Measurements from ENCODE around the gene ZNF17.

The ZNF17 gene

GRCh38 chr19:57437931-57438330, 27.0 kb downstream of the ZNF17 start:
- Histone ChIP-seq H3K4me1 (ENCODE audit: insufficient read depth, low read length, poor library complexity, severe bottlenecking) (peaks cover 22% of the 10 kb centered on the region), H3F3A (ENCODE audit: low read depth) (no peaks in the 10 kb centered on the region), H3K4me3 (ENCODE audit: low read length, poor library complexity, severe bottlenecking) (no peak overlapping the region), H3K4me2 (ENCODE audit: low read depth, low read length, poor library complexity, severe bottlenecking) (peak overlapping the region; percentile 32), H4K20me1 (ENCODE audit: insufficient read depth, low read length, poor library complexity, severe bottlenecking) (peaks cover 11% of the 10 kb centered on the region), H3K36me3 (ENCODE audit: insufficient read depth, low read length) (peaks cover 4% of the 10 kb centered on the region; the same call in 1 of the 2 replicates), H2AFZ (ENCODE audit: low read length) (no peak overlapping the region), H3K79me2 (ENCODE audit: insufficient read depth, low read length) (peaks cover 62% of the 10 kb centered on the region), H3K9me3 (ENCODE audit: insufficient read depth, low read depth, low read length) (no peaks in the 10 kb centered on the region), H3K27me3 (ENCODE audit: insufficient read depth, low read length, poor library complexity, severe bottlenecking) (no peaks in the 10 kb centered on the region), H3K9me2 (replicated peaks; ENCODE audit: low read depth, low read length) (no peaks in the 10 kb centered on the region), H3K9ac (ENCODE audit: low read depth, low read length, poor library complexity, severe bottlenecking) (no peak overlapping the region)
- no peak for TF ChIP-seq EZH2phosphoT487 (IDR thresholded peaks at IDR 0.05; ENCODE audit: borderline replicate concordance)
- no peak for TF ChIP-seq CTCF (conservative IDR thresholded peaks at IDR 0.05; ENCODE audit: low read length)

GRCh38 chr19:57438925-57439324, 28.0 kb downstream of the ZNF17 start:
- TF ChIP-seq EZH2phosphoT487 (IDR thresholded peaks at IDR 0.05; ENCODE audit: borderline replicate concordance) (no peak), CTCF (conservative IDR thresholded peaks at IDR 0.05; ENCODE audit: low read length) (0 out of 2 replicates have a peak, but pooled peaks have one; percentile 10)
- Histone ChIP-seq H3K9me2 (replicated peaks; ENCODE audit: low read depth, low read length) (no peaks in the 10 kb centered on the region), H2AFZ (ENCODE audit: low read length) (no peak overlapping the region), H3K9ac (ENCODE audit: low read depth, low read length, poor library complexity, severe bottlenecking) (no peak overlapping the region), H3F3A (ENCODE audit: low read depth) (no peaks in the 10 kb centered on the region), H4K20me1 (ENCODE audit: insufficient read depth, low read length, poor library complexity, severe bottlenecking) (peaks cover 11% of the 10 kb centered on the region), H3K36me3 (ENCODE audit: insufficient read depth, low read length) (peaks cover 13% of the 10 kb centered on the region; the same call in 1 of the 2 replicates), H3K79me2 (ENCODE audit: insufficient read depth, low read length) (peaks cover 64% of the 10 kb centered on the region), H3K9me3 (ENCODE audit: insufficient read depth, low read depth, low read length) (no peaks in the 10 kb centered on the region), H3K27me3 (ENCODE audit: insufficient read depth, low read length, poor library complexity, severe bottlenecking) (no peaks in the 10 kb centered on the region), H3K4me2 (ENCODE audit: low read depth, low read length, poor library complexity, severe bottlenecking) (peak overlapping the region; percentile 32), H3K4me3 (ENCODE audit: low read length, poor library complexity, severe bottlenecking) (no peak overlapping the region), H3K4me1 (ENCODE audit: insufficient read depth, low read length, poor library complexity, severe bottlenecking) (peaks cover 22% of the 10 kb centered on the region)

- H3K9me3 ChIP-seq (ENCODE audit: insufficient read depth, low read depth, low read length): no peaks in the 10 kb centered on the region
- no peak overlapping the region for H3K9ac ChIP-seq (ENCODE audit: low read depth, low read length, poor library complexity, severe bottlenecking)
- H3K36me3 ChIP-seq (ENCODE audit: insufficient read depth, low read length): peaks cover 27% of the 10 kb centered on the region; the same call in 1 of the 2 replicates
- no peaks in the 10 kb centered on the region for H3F3A ChIP-seq (ENCODE audit: low read depth)
- peaks cover 8% of the 10 kb centered on the region for H3K4me1 ChIP-seq (ENCODE audit: insufficient read depth, low read length, poor library complexity, severe bottlenecking)
- no peaks in the 10 kb centered on the region for H4K20me1 ChIP-seq (ENCODE audit: insufficient read depth, low read length, poor library complexity, severe bottlenecking)
- H3K4me3 ChIP-seq (ENCODE audit: low read length, poor library complexity, severe bottlenecking): no peak overlapping the region
- TF ChIP-seq EZH2phosphoT487 (IDR thresholded peaks at IDR 0.05; ENCODE audit: borderline replicate concordance): no peak
- no peak for TF ChIP-seq CTCF (conservative IDR thresholded peaks at IDR 0.05; ENCODE audit: low read length)
- no peaks in the 10 kb centered on the region for H3K27me3 ChIP-seq (ENCODE audit: insufficient read depth, low read length, poor library complexity, severe bottlenecking)
- H3K79me2 ChIP-seq (ENCODE audit: insufficient read depth, low read length): peaks cover 45% of the 10 kb centered on the region; the same call in 1 of the 2 replicates
- H2AFZ ChIP-seq (ENCODE audit: low read length): no peak overlapping the region
- no peaks in the 10 kb centered on the region for H3K9me2 ChIP-seq (replicated peaks; ENCODE audit: low read depth, low read length)
- no peak overlapping the region for H3K4me2 ChIP-seq (ENCODE audit: low read depth, low read length, poor library complexity, severe bottlenecking)
Measured at GRCh38 chr19:57441979-57442752, 31.2 kb downstream of the ZNF17 start.
